ENCODE measurements around the gene AKR1B1. TPM values are rescaled to one million over a fixed set of nuclear protein-coding genes. Genes with fewer than 3 reads are reported as not detected.

The AKR1B1 gene
- total and polyA plus RNA-seq, 9 of the 15 experiments (the other 6 are each of a cell fraction or from before 2014, with no cell fraction given), result 2.0 to 10.6 (median 6.2) TPM

- Histone ChIP-seq H3K79me2 (ENCODE audit: control insufficient read depth, insufficient read depth, low read length) (no peaks in the 10 kb centered on the region), H3K27ac (ENCODE audit: extremely low read depth, low read depth, low read length) (no peak overlapping the region), H3K9me1 (ENCODE audit: control insufficient read depth, insufficient read depth, low read length) (no peaks in the 10 kb centered on the region), H4K20me1 (replicated peaks; ENCODE audit: control insufficient read depth, insufficient read depth, low read length) (no peaks in the 10 kb centered on the region), H3K9me3 (replicated peaks; ENCODE audit: control insufficient read depth, insufficient read depth, low read depth, low read length) (no peaks in the 10 kb centered on the region), H2AFZ (ENCODE audit: low read depth, low read length) (no peak overlapping the region), H3K4me2 (ENCODE audit: insufficient read depth, low read length) (no peak overlapping the region), H3K36me3 (ENCODE audit: control insufficient read depth, insufficient read depth, low read length) (no peaks in the 10 kb centered on the region), H3K4me1 (replicated peaks in 1 of 2; ENCODE audit: control insufficient read depth in 2 of 2, insufficient read depth in 2 of 2, low read length in 2 of 2) (no peaks in the 10 kb centered on the region), H3K4me3 (no peak overlapping the region), H3K9ac (ENCODE audit: insufficient read depth in 1 of 2, low read depth in 2 of 2, low read length in 2 of 2) (no peak overlapping the region), H3K27me3 (ENCODE audit: control insufficient read depth in 2 of 2, insufficient read depth in 2 of 2, low read length in 2 of 2) (no peaks in the 10 kb centered on the region)
- ChIA-PET CTCF (ENCODE audit: low intra/inter-chr PET ratio) (no interaction called here), POLR2A (no interaction called here)
- no peak for TF ChIP-seq CREB3 (tag; conservative IDR thresholded peaks at IDR 0.05; ENCODE audit: low read depth)
- TF ChIP-seq FOXJ2 (tag; IDR thresholded peaks at IDR 0.05), result peak; percentile 70; the same call in 1 of the 2 replicates
- BruUV-seq (replicated peaks), result no TSS peak
- in situ Hi-C loops (cut with MboI) (no loop called here), intact Hi-C loops (cut with micrococcal nuclease) (no loop called here)
- FAIRE-seq (no peak), DNase-seq (ENCODE audit: extremely low read depth in 1 of 4, low spot score in 3 of 4) (no peak), ATAC-seq (no peak)
- whole genome bisulfite sequencing (ENCODE audit: insufficient coverage, low coverage, missing lambda C conversion rate), result 0% methylated on average over 6 of the region's 6 CpGs
Observed at GRCh38 chr7:134485203-134485602, 26.3 kb upstream of the AKR1B1 start.

- in situ Hi-C loops (cut with MboI) (no loop called here), intact Hi-C loops (cut with micrococcal nuclease) (no loop called here)
- H3K79me2 ChIP-seq (ENCODE audit: control insufficient read depth, insufficient read depth, low read length), result no peaks in the 10 kb centered on the region
- H3K4me1 ChIP-seq (replicated peaks in 1 of 2; ENCODE audit: control insufficient read depth in 2 of 2, insufficient read depth in 2 of 2, low read length in 2 of 2), result no peaks in the 10 kb centered on the region
- no peaks in the 10 kb centered on the region for H3K36me3 ChIP-seq (ENCODE audit: control insufficient read depth, insufficient read depth, low read length)
- H3K9me3 ChIP-seq (replicated peaks; ENCODE audit: control insufficient read depth, insufficient read depth, low read depth, low read length), result no peaks in the 10 kb centered on the region
- no peak overlapping the region for H3K4me2 ChIP-seq (ENCODE audit: insufficient read depth, low read length)
- no peaks in the 10 kb centered on the region for H3K27me3 ChIP-seq (ENCODE audit: control insufficient read depth in 2 of 2, insufficient read depth in 2 of 2, low read length in 2 of 2)
- no peak overlapping the region for H3K9ac ChIP-seq (ENCODE audit: insufficient read depth in 1 of 2, low read depth in 2 of 2, low read length in 2 of 2)
- no peaks in the 10 kb centered on the region for H3K9me1 ChIP-seq (ENCODE audit: control insufficient read depth, insufficient read depth, low read length)
- CTCF ChIA-PET (ENCODE audit: low intra/inter-chr PET ratio), result no interaction called here
- no peak overlapping the region for H3K4me3 ChIP-seq
- DNase-seq (ENCODE audit: extremely low read depth in 1 of 4, low spot score in 3 of 4) (no peak), ATAC-seq (no peak), FAIRE-seq (no peak)
- no peaks in the 10 kb centered on the region for H4K20me1 ChIP-seq (replicated peaks; ENCODE audit: control insufficient read depth, insufficient read depth, low read length)
- no peak overlapping the region for H3K27ac ChIP-seq (ENCODE audit: extremely low read depth, low read depth, low read length)
- WGBS (ENCODE audit: insufficient coverage, low coverage, missing lambda C conversion rate), result 0% methylated on average over 2 of the region's 2 CpGs
- no TSS peak for BruUV-seq (replicated peaks)
- no peak overlapping the region for H2AFZ ChIP-seq (ENCODE audit: low read depth, low read length)
- POLR2A ChIA-PET, result no interaction called here
- peak; percentile 28; the same call in 1 of the 2 replicates for TF ChIP-seq C11orf30 (IDR thresholded peaks at IDR 0.05; ENCODE audit: low read depth)
- TF ChIP-seq RBM17 (IDR thresholded peaks at IDR 0.05; ENCODE audit: borderline replicate concordance, low read depth, low read length), result no peak
- TF ChIP-seq CHCHD3 (CRISPR knock-in tag; IDR thresholded peaks at IDR 0.05), result no peak
- TF ChIP-seq ZNF316 (IDR thresholded peaks at IDR 0.05), result peak; percentile 53; the same call in 1 of the 2 replicates
- TF ChIP-seq MAFG (tag; conservative IDR thresholded peaks at IDR 0.05), result 0 out of 2 replicates have a peak, but pooled peaks have one; percentile 9
- TF ChIP-seq ZNF3 (CRISPR knock-in tag; IDR thresholded peaks at IDR 0.05), result no peak
- no peak for TF ChIP-seq CBX1 (IDR thresholded peaks at IDR 0.05; ENCODE audit: low read depth)
- TF ChIP-seq ZBTB17 (CRISPR knock-in tag; IDR thresholded peaks at IDR 0.05), result no peak
- TF ChIP-seq, protein P1, sequence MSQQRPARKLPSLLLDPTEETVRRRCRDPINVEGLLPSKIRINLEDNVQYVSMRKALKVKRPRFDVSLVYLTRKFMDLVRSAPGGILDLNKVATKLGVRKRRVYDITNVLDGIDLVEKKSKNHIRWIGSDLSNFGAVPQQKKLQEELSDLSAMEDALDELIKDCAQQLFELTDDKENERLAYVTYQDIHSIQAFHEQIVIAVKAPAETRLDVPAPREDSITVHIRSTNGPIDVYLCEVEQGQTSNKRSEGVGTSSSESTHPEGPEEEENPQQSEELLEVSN (IDR thresholded peaks at IDR 0.05; ENCODE audit: borderline replicate concordance in 1 of 2, extremely low read depth in 1 of 2, insufficient read depth in 1 of 2, insufficient read length in 1 of 2, low read depth in 1 of 2, low read length in 1 of 2, poor library complexity in 1 of 2, severe bottlenecking in 1 of 2), result no peak
- TF ChIP-seq ZNF12 (CRISPR knock-in tag; IDR thresholded peaks at IDR 0.05), result no peak
- no peak for TF ChIP-seq SAFB (IDR thresholded peaks at IDR 0.05; ENCODE audit: borderline replicate concordance, low read depth, low read length)
Observed at GRCh38 chr7:134483296-134483695, 24.4 kb upstream of the AKR1B1 start.
